Endothelial cell of umbilical vein (primary cell): Measurements from ENCODE around the gene B3GNT9. TPM values are rescaled to one million over a fixed set of nuclear protein-coding genes. Genes with fewer than 3 reads are reported as not detected.

Experiments used
- BruUV-seq: library from RNA; stranded (reverse); fragments of 400-500 nt; replicated peaks from 2 replicates; lab custom pipeline; 2021; lab: Mats Ljungman, UMichigan
- CTCF ChIA-PET: fragments of 300-600, 350-600 bp; sonication (Branson Sonifier 250); formaldehyde crosslinking; loops from one replicate; lab custom pipeline; 2021; ENCODE audit warnings: antibody characterized with exemption, inconsistent platforms; lab: Charles Lee
- POLR2A ChIA-PET: fragments of 300-600, 350-600 bp; sonication (Branson Sonifier 250); formaldehyde crosslinking; loops from one replicate; lab custom pipeline; 2021; ENCODE audit warnings: antibody characterized with exemption, inconsistent platforms; lab: Charles Lee
- DNase-seq: peaks from one replicate; pipeline ENCODE4 v3.0.0-alpha.2; 2011; ENCODE audit warnings: low read depth, low spot score
- FAIRE-seq: peaks from 2 replicates; lab custom pipeline; 2011; peaks lifted over from hg19 to GRCh38; lab: Jason Lieb, UNC
- H2AFZ ChIP-seq: 2 replicates; pipeline ENCODE4 v1.6.0; 2012; ENCODE audit warnings: low read depth, low read length, control low read depth, inconsistent platforms
- H3K27ac ChIP-seq: 2 replicates; pipeline ENCODE4 v1.5.1; 2011; ENCODE audit warnings: low read depth, mild to moderate bottlenecking, control low read depth, low read length, moderate library complexity; ENCODE audit not compliant: insufficient read depth
- H3K27me3 ChIP-seq, 2 experiments: 2 replicates each; pipeline versions ENCODE4 v1.6.0 to v1.6.1; 2011; ENCODE audit warnings: low read length in 2 of 2, mixed read lengths in 1 of 2; ENCODE audit not compliant: control insufficient read depth in 2 of 2, insufficient read depth in 2 of 2
- H3K36me3 ChIP-seq, 2 experiments: 2 replicates in 1 of 2; 3 replicates in 1 of 2; pipeline ENCODE4 v1.5.1; 2011; ENCODE audit warnings: low read length in 2 of 2, mild to moderate bottlenecking in 1 of 2, moderate library complexity in 1 of 2; ENCODE audit not compliant: control insufficient read depth in 2 of 2, insufficient read depth in 2 of 2; ENCODE audit errors: extremely low read depth in 1 of 2
- H3K4me1 ChIP-seq: 3 replicates; pipeline ENCODE4 v1.5.1; 2011; ENCODE audit warnings: mild to moderate bottlenecking, low read length; ENCODE audit not compliant: control insufficient read depth, insufficient read depth; ENCODE audit errors: extremely low read depth
- H3K4me2 ChIP-seq: 2 replicates; pipeline ENCODE4 v1.6.1; 2011; ENCODE audit warnings: low read length, control low read depth, mixed read lengths; ENCODE audit not compliant: insufficient read depth
- H3K4me3 ChIP-seq, 3 experiments: fragments of 200-600 bp in 1 of 3; sonication (generic), shearing (Covaris generic) in 1 of 3; replicated peaks in 1 of 3; 2 replicates each; pipeline ENCODE4 v1.5.1; 2011 to 2016; ENCODE audit warnings: control low read depth in 3 of 3, low read length in 3 of 3, mild to moderate bottlenecking in 2 of 3, inconsistent platforms in 1 of 3, low read depth in 1 of 3, moderate library complexity in 1 of 3; ENCODE audit not compliant: insufficient read depth in 1 of 3
- H3K79me2 ChIP-seq: 2 replicates; pipeline ENCODE4 v1.6.0; 2012; ENCODE audit warnings: low read length, inconsistent platforms; ENCODE audit not compliant: control insufficient read depth, insufficient read depth
- H3K9ac ChIP-seq: replicated peaks from 2 replicates; pipeline ENCODE3; 2011; ENCODE audit warnings: low read length, control low read depth; ENCODE audit not compliant: insufficient read depth; ENCODE audit errors: extremely low read depth
- H3K9me1 ChIP-seq: replicated peaks from 3 replicates; pipeline ENCODE4 v1.6.0; 2011; ENCODE audit warnings: mild to moderate bottlenecking, low read length; ENCODE audit not compliant: control insufficient read depth, insufficient read depth; ENCODE audit errors: extremely low read depth
- H3K9me3 ChIP-seq: replicated peaks from 2 replicates; pipeline ENCODE4 v1.5.1; 2012; ENCODE audit warnings: low read length, inconsistent platforms; ENCODE audit not compliant: control insufficient read depth, insufficient read depth
- H4K20me1 ChIP-seq: replicated peaks from 2 replicates; pipeline ENCODE3; 2011; ENCODE audit warnings: mild to moderate bottlenecking, low read length; ENCODE audit not compliant: control insufficient read depth, insufficient read depth; ENCODE audit errors: extremely low read depth
- CTCF ChIP-seq, 2 donors: IDR thresholded peaks; 1 replicate in 1 of 2; 2 replicates in 1 of 2; pipeline ENCODE4 v1.5.1; 2011; ENCODE audit warnings: low read length in 2 of 2, mild to moderate bottlenecking in 2 of 2, moderate library complexity in 2 of 2, control low read depth in 1 of 2, inconsistent platforms in 1 of 2, low read depth in 1 of 2; ENCODE audit not compliant: insufficient read depth in 1 of 2; ENCODE audit errors: extremely low read depth in 1 of 2
- EZH2 ChIP-seq: IDR thresholded peaks from 2 replicates; pipeline ENCODE4 v1.6.1; 2012; ENCODE audit warnings: borderline replicate concordance, low read depth, mild to moderate bottlenecking, moderate library complexity, low read length, inconsistent platforms; ENCODE audit not compliant: severe bottlenecking
- FOS ChIP-seq: IDR thresholded peaks from 2 replicates; pipeline ENCODE4 v1.6.1; 2011; ENCODE audit warnings: mild to moderate bottlenecking, low read length, moderate library complexity, borderline replicate concordance; ENCODE audit not compliant: insufficient read depth
- GATA2 ChIP-seq: IDR thresholded peaks from 2 replicates; pipeline ENCODE4 v1.7.0; 2011; ENCODE audit warnings: low read depth, mild to moderate bottlenecking, moderate library complexity, mixed read lengths, low read length; ENCODE audit not compliant: insufficient read length, insufficient read depth
- JUN ChIP-seq: IDR thresholded peaks from 2 replicates; pipeline ENCODE4 v1.6.1; 2011; ENCODE audit warnings: borderline replicate concordance, low read depth; ENCODE audit not compliant: insufficient read length, insufficient read depth
- MAX ChIP-seq: IDR thresholded peaks from 2 replicates; pipeline ENCODE4 v1.6.1; 2011; ENCODE audit not compliant: insufficient read depth, insufficient read length
- MYC ChIP-seq: IDR thresholded peaks from one replicate; pipeline ENCODE4 v1.6.1; 2011; ENCODE audit warnings: mild to moderate bottlenecking, low read depth, low read length
- POLR2A ChIP-seq: IDR thresholded peaks from 2 replicates; pipeline ENCODE4 v1.6.1; 2012; ENCODE audit warnings: low read depth, mild to moderate bottlenecking, control low read depth, low read length
- POLR2AphosphoS5 ChIP-seq: IDR thresholded peaks from 2 replicates; pipeline ENCODE4 v1.6.1; 2012; ENCODE audit warnings: low read depth, mild to moderate bottlenecking, control low read depth, low read length, moderate library complexity; ENCODE audit not compliant: insufficient read depth
- dilution Hi-C: fragments of 300-500 bp; cut with MboI; formaldehyde crosslinking; loops from one replicate; pipeline ENCODE4 v1.15.0; 2019; ENCODE audit warnings: low sequenced_read_pairs; ENCODE audit not compliant: extremely low pct_ligation_motif_present
- intact Hi-C: fragments of 100-400 bp; cut with micrococcal nuclease; formaldehyde crosslinking; loops from one replicate; pipeline ENCODE4 v1.10.0; 2022
- polyA plus RNA-seq, 4 experiments: library from polyadenylated mRNA; depleted of rRNA in 3 of 4; stranded (reverse) in 3 of 4; unstranded in 1 of 4; fragments of >200 nt; gene quantifications; 2 replicates each; pipeline versions ENCODE4 v1.2.1 to v1.2.3, GENCODE V29; 2011 to 2012; ENCODE audit warnings: missing spikeins in 1 of 4
- total RNA-seq: library from RNA; stranded (reverse); gene quantifications from 2 replicates; pipeline ENCODE4 v1.2.3, GENCODE V29; 2021

Gene B3GNT9
- total and polyA plus RNA-seq, 2 donors (not counting 3 experiments of a cell fraction or from before 2014, with no cell fraction given) = 4.0 to 6.4 TPM

- ChIA-PET POLR2A (no interaction called here), CTCF (interaction anchor here (2.2 to 2.6 kb wide), 2 partner anchors 144 to 148 kb away, joined by 5 to 11 read pairs; no protein-coding TSS in a partner anchor)
- BruUV-seq = no TSS peak
- H3K4me3 ChIP-seq = no peak overlapping the region
- no peaks in the 10 kb centered on the region for H4K20me1 ChIP-seq
- H3K9me1 ChIP-seq = no peaks in the 10 kb centered on the region
- H3K36me3 ChIP-seq = no peaks in the 10 kb centered on the region
- intact Hi-C loops (no loop called here), dilution Hi-C loops (no loop called here)
- no peak for FAIRE-seq
- no peak for TF ChIP-seq MYC
- TF ChIP-seq JUN = no peak
- TF ChIP-seq POLR2AphosphoS5 = no peak
- TF ChIP-seq FOS = no peak
- TF ChIP-seq POLR2A = no peak
- TF ChIP-seq MAX = no peak
- no peak for TF ChIP-seq EZH2
- no peak for TF ChIP-seq GATA2
- no peak for TF ChIP-seq CTCF (IDR thresholded peaks at IDR 0.05; ENCODE audit: extremely low read depth in 1 of 2, insufficient read depth in 1 of 2, low read depth in 1 of 2, low read length in 2 of 2)
- no peaks in the 10 kb centered on the region for H3K79me2 ChIP-seq
- no peak overlapping the region for H3K4me2 ChIP-seq
- DNase-seq = no peak
- no peak overlapping the region for H2AFZ ChIP-seq
- peaks cover 18% of the 10 kb centered on the region for H3K4me1 ChIP-seq
- no peaks in the 10 kb centered on the region for H3K9me3 ChIP-seq
- no peak overlapping the region for H3K9ac ChIP-seq
- H3K27ac ChIP-seq = no peak overlapping the region
- H3K27me3 ChIP-seq = peaks cover 36 to 38% of the 10 kb centered on the region in 2 experiments
Measured at GRCh38 chr16:67161595-67162058, 10.8 kb upstream of the B3GNT9 start.
